ENCODE measurements around the gene SGTB. TPM values are rescaled to one million over a fixed set of nuclear protein-coding genes. Genes with fewer than 3 reads are reported as not detected.
"Not testable (repeated sequence)": the region's sequence is repeated elsewhere in the genome, so short reads cannot be mapped to it uniquely, and the experiment has no call there.

SGTB gene
- total and polyA plus RNA-seq, 4 donors = 13.1 to 42.7 (median 25.3) TPM

GRCh38 chr5:65647941-65648340, 74.0 kb downstream of the SGTB start:
- Histone ChIP-seq H3K27ac (ENCODE audit: low read depth, low read length) (no peak overlapping the region), H3K9me3 (ENCODE audit: control insufficient read depth, insufficient read depth, low read length) (no peaks in the 10 kb centered on the region), H3K4me1 (ENCODE audit: control insufficient read depth, insufficient read depth, low read length) (no peaks in the 10 kb centered on the region), H3K36me3 (ENCODE audit: control insufficient read depth, insufficient read depth, low read length) (no peaks in the 10 kb centered on the region), H3K27me3 (ENCODE audit: control insufficient read depth, insufficient read depth, low read length) (no peaks in the 10 kb centered on the region), H3K4me3 (ENCODE audit: low read depth, low read length) (no peak overlapping the region)
- DNase-seq (ENCODE audit: low read depth in 4 of 6, low spot score in 6 of 6) = no peak

GRCh38 chr5:65646938-65647337, 75.0 kb downstream of the SGTB start:
- no CpG with 5 or more reads among the region's 2 CpGs for WGBS (ENCODE audit: insufficient coverage)
- no peaks in the 10 kb centered on the region for H3K9me3 ChIP-seq (ENCODE audit: control insufficient read depth, insufficient read depth, low read length)
- H3K27me3 ChIP-seq (ENCODE audit: control insufficient read depth, insufficient read depth, low read length) = no peaks in the 10 kb centered on the region

DNA sequence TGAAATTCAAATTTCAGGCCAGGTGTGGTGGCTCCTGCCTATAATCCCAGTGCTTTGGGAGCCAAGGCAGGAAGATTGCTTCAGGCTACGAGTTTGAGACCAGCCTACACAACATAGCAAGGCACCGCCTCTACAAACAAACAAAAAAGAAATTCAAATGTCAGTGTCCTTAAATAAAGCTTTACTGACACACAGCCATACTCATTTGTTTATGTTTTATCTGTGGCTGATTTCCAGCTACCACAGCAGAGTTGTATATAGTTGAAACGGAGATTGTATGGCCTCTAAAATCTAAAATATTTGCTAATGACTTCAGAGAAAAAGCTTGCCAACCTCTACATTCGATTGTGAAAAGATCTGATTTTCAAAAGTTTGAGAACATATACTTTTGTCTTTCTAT, 81.7 kb downstream of the SGTB start:
- no CpG with 5 or more reads among the region's 4 CpGs for WGBS (ENCODE audit: insufficient coverage)
- no peak overlapping the region for H3K4me3 ChIP-seq (ENCODE audit: low read depth, low read length)
- H3K36me3 ChIP-seq (ENCODE audit: control insufficient read depth, insufficient read depth, low read length) = peaks cover 16% of the 10 kb centered on the region
- H3K4me1 ChIP-seq (ENCODE audit: control insufficient read depth, insufficient read depth, low read length) = no peaks in the 10 kb centered on the region
- no peak for DNase-seq (ENCODE audit: low read depth in 4 of 6, low spot score in 6 of 6)
- H3K27me3 ChIP-seq (ENCODE audit: control insufficient read depth, insufficient read depth, low read length) = no peaks in the 10 kb centered on the region
- H3K9me3 ChIP-seq (ENCODE audit: control insufficient read depth, insufficient read depth, low read length) = no peaks in the 10 kb centered on the region
- H3K27ac ChIP-seq (ENCODE audit: low read depth, low read length) = no peak overlapping the region

More at GRCh38 chr5:65646938-65647337, 75.0 kb downstream of the SGTB start:
- no peak overlapping the region for H3K27ac ChIP-seq (ENCODE audit: low read depth, low read length)
- DNase-seq (ENCODE audit: low read depth in 4 of 6, low spot score in 6 of 6) = no peak
- H3K4me3 ChIP-seq (ENCODE audit: low read depth, low read length) = no peak overlapping the region
- H3K36me3 ChIP-seq (ENCODE audit: control insufficient read depth, insufficient read depth, low read length) = no peaks in the 10 kb centered on the region
- H3K4me1 ChIP-seq (ENCODE audit: control insufficient read depth, insufficient read depth, low read length) = no peaks in the 10 kb centered on the region

- Histone ChIP-seq H3K4me1 (ENCODE audit: control insufficient read depth, insufficient read depth, low read length) (peaks cover 9% of the 10 kb centered on the region), H3K4me3 (ENCODE audit: low read depth, low read length) (no peak overlapping the region), H3K27me3 (ENCODE audit: control insufficient read depth, insufficient read depth, low read length) (no peaks in the 10 kb centered on the region)
Observed at GRCh38 chr5:65630981-65631380, 90.9 kb downstream of the SGTB start.

DNA sequence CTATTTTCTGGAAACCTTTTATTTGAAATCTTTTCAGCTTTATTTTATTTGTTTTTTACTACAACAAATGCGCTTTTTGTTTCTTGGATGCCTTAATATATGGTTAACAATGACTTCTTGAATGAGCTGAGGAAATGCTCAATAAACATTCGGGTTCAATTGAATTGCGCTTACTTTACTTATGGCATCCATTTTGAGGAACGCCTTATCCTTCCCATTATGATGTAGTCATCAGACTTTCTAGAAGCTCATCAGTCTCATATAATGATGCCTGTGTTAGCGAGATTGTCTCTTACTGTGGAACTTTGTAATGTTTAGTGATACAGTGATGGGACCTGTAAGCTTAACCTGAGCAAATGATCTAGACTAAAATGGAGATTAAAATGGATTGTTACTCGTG, 96.2 kb downstream of the SGTB start:
- H3K4me3 ChIP-seq (ENCODE audit: low read depth, low read length) = peak overlapping the region; percentile 98
- peaks cover 9% of the 10 kb centered on the region for H3K4me1 ChIP-seq (ENCODE audit: control insufficient read depth, insufficient read depth, low read length)
- H3K36me3 ChIP-seq (ENCODE audit: control insufficient read depth, insufficient read depth, low read length) = peaks cover 5% of the 10 kb centered on the region
- no CpG with 5 or more reads among the region's 6 CpGs for WGBS (ENCODE audit: insufficient coverage)
- H3K27ac ChIP-seq (ENCODE audit: low read depth, low read length) = no peak overlapping the region
- H3K9me3 ChIP-seq (ENCODE audit: control insufficient read depth, insufficient read depth, low read length) = no peaks in the 10 kb centered on the region
- peak in 2 of 6 donors; percentile 2 to 3 for DNase-seq (ENCODE audit: low read depth in 4 of 6, low spot score in 6 of 6)
- H3K27me3 ChIP-seq (ENCODE audit: control insufficient read depth, insufficient read depth, low read length) = no peaks in the 10 kb centered on the region

More at GRCh38 chr5:65630981-65631380, 90.9 kb downstream of the SGTB start:
- Histone ChIP-seq H3K9me3 (ENCODE audit: control insufficient read depth, insufficient read depth, low read length) (no peaks in the 10 kb centered on the region), H3K27ac (ENCODE audit: low read depth, low read length) (no peak overlapping the region), H3K36me3 (ENCODE audit: control insufficient read depth, insufficient read depth, low read length) (peaks cover 6% of the 10 kb centered on the region)
- DNase-seq (ENCODE audit: low read depth in 4 of 6, low spot score in 6 of 6) = no peak

GRCh38 chr5:65624571-65625555, 97.0 kb downstream of the SGTB start, which contains the start of the genes SHLD3 and TRAPPC13:
Gene SHLD3 (plus strand): TSS chr5:65625027. CDS start chr5:65629588, 4,561 bp downstream.
Gene TRAPPC13 (plus strand): TSS chr5:65625027. CDS start chr5:65625061, 34 bp downstream.
- under 1% methylated on average over 26 of the region's 36 CpGs for WGBS (ENCODE audit: insufficient coverage)
- no peaks in the 10 kb centered on the region for H3K27me3 ChIP-seq (ENCODE audit: control insufficient read depth, insufficient read depth, low read length)
- DNase-seq (ENCODE audit: low read depth in 4 of 6, low spot score in 6 of 6) = peak; percentile 86 to 98 (median 93)
- peak within 1 kb of the TSS; percentile 82 for H3K27ac ChIP-seq (ENCODE audit: low read depth, low read length)
- peaks cover 9% of the 10 kb centered on the region for H3K4me1 ChIP-seq (ENCODE audit: control insufficient read depth, insufficient read depth, low read length)
- no peaks in the 10 kb centered on the region for H3K9me3 ChIP-seq (ENCODE audit: control insufficient read depth, insufficient read depth, low read length)
- H3K4me3 ChIP-seq (ENCODE audit: low read depth, low read length) = peak within 1 kb of the TSS; percentile 98
- peaks cover 5% of the 10 kb centered on the region for H3K36me3 ChIP-seq (ENCODE audit: control insufficient read depth, insufficient read depth, low read length)

- Histone ChIP-seq H3K4me1 (ENCODE audit: control insufficient read depth, insufficient read depth, low read length) (peaks cover 9% of the 10 kb centered on the region), H3K9me3 (ENCODE audit: control insufficient read depth, insufficient read depth, low read length) (no peaks in the 10 kb centered on the region), H3K27ac (ENCODE audit: low read depth, low read length) (peak within 1 kb of the TSS; percentile 82), H3K4me3 (ENCODE audit: low read depth, low read length) (peak within 1 kb of the TSS; percentile 98), H3K27me3 (ENCODE audit: control insufficient read depth, insufficient read depth, low read length) (no peaks in the 10 kb centered on the region), H3K36me3 (ENCODE audit: control insufficient read depth, insufficient read depth, low read length) (peaks cover 5% of the 10 kb centered on the region)
- peak; percentile 85 to 98 (median 93) for DNase-seq (ENCODE audit: low read depth in 4 of 6, low spot score in 6 of 6)
- WGBS (ENCODE audit: insufficient coverage) = 0% methylated on average over 27 of the region's 32 CpGs
Observed at GRCh38 chr5:65624025-65624570, 97.8 kb downstream of the SGTB start, which contains the start of gene TRIM23. Gene TRIM23 (minus strand): TSS chr5:65624333. CDS start chr5:65624274, 59 bp downstream.

GRCh38 chr5:65623482-65623881, 98.4 kb downstream of the SGTB start:
- Histone ChIP-seq H3K27ac (ENCODE audit: low read depth, low read length) (peak overlapping the region; percentile 82), H3K27me3 (ENCODE audit: control insufficient read depth, insufficient read depth, low read length) (no peaks in the 10 kb centered on the region), H3K4me1 (ENCODE audit: control insufficient read depth, insufficient read depth, low read length) (peaks cover 9% of the 10 kb centered on the region), H3K4me3 (ENCODE audit: low read depth, low read length) (peak overlapping the region; percentile 98), H3K9me3 (ENCODE audit: control insufficient read depth, insufficient read depth, low read length) (no peaks in the 10 kb centered on the region), H3K36me3 (ENCODE audit: control insufficient read depth, insufficient read depth, low read length) (peaks cover 2% of the 10 kb centered on the region)
- WGBS (ENCODE audit: insufficient coverage) = 30% methylated on average over 2 of the region's 9 CpGs
- DNase-seq (ENCODE audit: low read depth in 4 of 6, low spot score in 6 of 6) = peak in 1 of 6 donors; percentile 2

DNA sequence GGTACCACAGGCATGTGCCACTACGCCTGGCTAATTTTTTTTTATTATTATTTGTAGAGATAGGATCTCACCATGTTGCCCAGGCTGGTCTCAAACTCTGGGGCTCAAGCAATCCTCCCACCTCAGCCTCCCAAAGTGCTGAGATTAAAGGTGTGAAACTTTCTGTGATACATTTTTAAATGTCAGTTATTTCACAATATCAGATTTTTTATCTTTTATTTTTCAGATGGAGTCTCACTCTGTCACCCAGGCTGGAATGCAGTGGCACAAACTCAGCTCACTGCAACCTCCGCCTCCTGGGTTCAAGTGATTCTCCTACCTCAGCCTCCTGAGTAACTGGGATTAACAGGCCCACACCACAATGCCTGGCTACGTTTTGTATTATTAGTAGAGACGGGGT, 99.9 kb downstream of the SGTB start:
- 96% methylated on average over 3 of the region's 4 CpGs for WGBS (ENCODE audit: insufficient coverage)
- not testable (repeated sequence) for H3K4me1 ChIP-seq (ENCODE audit: control insufficient read depth, insufficient read depth, low read length); H3K9me3 ChIP-seq (ENCODE audit: control insufficient read depth, insufficient read depth, low read length); H3K36me3 ChIP-seq (ENCODE audit: control insufficient read depth, insufficient read depth, low read length); DNase-seq (ENCODE audit: low read depth in 4 of 6, low spot score in 6 of 6); H3K4me3 ChIP-seq (ENCODE audit: low read depth, low read length); H3K27me3 ChIP-seq (ENCODE audit: control insufficient read depth, insufficient read depth, low read length); H3K27ac ChIP-seq (ENCODE audit: low read depth, low read length)

Data from spinal cord (tissue), 10 donors.